SU-DHL-6 (cell line): Measurements from ENCODE around the gene HOXC12.

Source experiments
- CTCF ChIP-seq: fragments of 200-600 bp; sonication (generic); IDR thresholded peaks from one replicate; pipeline ENCODE4 v1.5.1; 2017; ENCODE audit warnings: antibody characterized with exemption, mild to moderate bottlenecking, low read length, moderate library complexity; ENCODE audit not compliant: insufficient read depth, poor library complexity, severe bottlenecking
- EZH2phosphoT487 ChIP-seq: fragments of 200-600 bp; sonication (generic), shearing (Covaris generic); conservative IDR thresholded peaks from 2 replicates; pipeline ENCODE4 v1.6.1; 2018; ENCODE audit warnings: mild to moderate bottlenecking, antibody characterized with exemption, low read length, moderate library complexity, mixed read lengths

GRCh38 chr12:53986686-53987483 is 32.2 kb downstream of the HOXC12 start:
- TF ChIP-seq CTCF (no peak), EZH2phosphoT487 (no peak)
